Activated CD4-positive, alpha-beta T cell treated with anti-CD3 and anti-CD28 coated beads, Interleukin-2, amount 50 U/mL, for 24 hours (primary cell): ENCODE measurements around the gene CASP4.
A peak's percentile ranks its signal among the peaks of the same experiment; 100 is the strongest.
"Not testable (repeated sequence)": the region's sequence is repeated elsewhere in the genome, so short reads cannot be mapped to it uniquely, and the experiment has no call there.

Experiments
- DNase-seq, 2 donors: peaks; one replicate each; pipeline ENCODE4 v3.0.0-alpha.2; 2020; ENCODE audit warnings: low read depth in 1 of 2, low spot score in 1 of 2

The CASP4 gene

GRCh38 chr11:104968355-104968855 is at the start of gene CASP4:
Gene CASP4 (minus strand): TSS chr11:104968574. CDS start chr11:104968525, 49 bp downstream.
- DNase-seq: no peak

GRCh38 chr11:105007463-105007862 is 39.1 kb upstream of the CASP4 start:
- DNase-seq: no peak

- DNase-seq: no peak
Observed at GRCh38 chr11:105005451-105005845, 37.1 kb upstream of the CASP4 start.

- no peak for DNase-seq
Observed at GRCh38 chr11:105004021-105004420, 35.6 kb upstream of the CASP4 start.

- no peak for DNase-seq
Observed at GRCh38 chr11:105003151-105003550, 34.8 kb upstream of the CASP4 start.

GRCh38 chr11:105000797-105001196 is 32.4 kb upstream of the CASP4 start:
- peak; percentile 14 to 22 for DNase-seq

GRCh38 chr11:105000167-105000566 is 31.8 kb upstream of the CASP4 start:
- DNase-seq: no peak

GRCh38 chr11:104999721-105000120 is 31.3 kb upstream of the CASP4 start:
- DNase-seq: no peak

GRCh38 chr11:104997288-104997687 is 28.9 kb upstream of the CASP4 start:
- no peak for DNase-seq

GRCh38 chr11:104995001-104995408 is 26.6 kb upstream of the CASP4 start:
- no peak for DNase-seq

GRCh38 chr11:104992781-104993180 is 24.4 kb upstream of the CASP4 start:
- DNase-seq: no peak

- no peak for DNase-seq
Observed at GRCh38 chr11:104991994-104992393, 23.6 kb upstream of the CASP4 start.

- DNase-seq: no peak
Observed at GRCh38 chr11:104984808-104985207, 16.4 kb upstream of the CASP4 start.

- DNase-seq: no peak
Observed at GRCh38 chr11:104979839-104980238, 11.5 kb upstream of the CASP4 start.

- DNase-seq: no peak
Observed at GRCh38 chr11:104973616-104974015, 5.2 kb upstream of the CASP4 start.

- DNase-seq: not testable (repeated sequence)
Observed at GRCh38 chr11:104972924-104973323, 4.5 kb upstream of the CASP4 start.

- DNase-seq: no peak
Observed at GRCh38 chr11:104970756-104971155, 2.4 kb upstream of the CASP4 start.

GRCh38 chr11:104968856-104969776 is 742 bp upstream of the CASP4 start:
- no peak for DNase-seq

- DNase-seq: no peak
Observed at GRCh38 chr11:104967534-104968354, 630 bp downstream of the CASP4 start.

GRCh38 chr11:104965735-104966134 is 2.6 kb downstream of the CASP4 start:
- DNase-seq: no peak

- DNase-seq: no peak
Observed at GRCh38 chr11:104964247-104964646, 4.1 kb downstream of the CASP4 start.

GRCh38 chr11:104962852-104963251 is 5.5 kb downstream of the CASP4 start:
- DNase-seq: no peak
